ENCODE data around the gene SMAD7. TPM values are rescaled to one million over a fixed set of nuclear protein-coding genes. Genes with fewer than 3 reads are reported as not detected.

SMAD7 gene
- polyA plus RNA-seq, 2 of the 4 experiments (the other 2 are of a cell fraction) = 19.9 to 26.9 TPM

- CTCF ChIA-PET = no interaction called here
- Histone ChIP-seq H3K4me1 (no peaks in the 10 kb centered on the region), H3K4me2 (no peak overlapping the region), H3K27ac (no peak overlapping the region), H3K9me3 (no peaks in the 10 kb centered on the region), H3K4me3 (no peak overlapping the region)
- 75% methylated on average over 7 of the region's 8 CpGs for WGBS (ENCODE audit: missing lambda C conversion rate)
- DNase-seq (ENCODE audit: low read depth in 1 of 2, low spot score in 1 of 2) (no peak), FAIRE-seq (no peak), ATAC-seq (no peak)
- TF ChIP-seq CEBPB (IDR thresholded peaks at IDR 0.05) (no peak), SREBF2 (IDR thresholded peaks at IDR 0.05) (no peak), FOSB (CRISPR knock-in tag; IDR thresholded peaks at IDR 0.05) (no peak), POLR2AphosphoS2 (conservative IDR thresholded peaks at IDR 0.05; ENCODE audit: low read length) (no peak), MAZ (IDR thresholded peaks at IDR 0.05; ENCODE audit: borderline replicate concordance, low read depth, low read length) (no peak), ATOH8 (CRISPR knock-in tag; IDR thresholded peaks at IDR 0.05; ENCODE audit: low read depth) (no peak), TFCP2L1 (CRISPR knock-in tag; IDR thresholded peaks at IDR 0.05) (no peak), PBX3 (IDR thresholded peaks at IDR 0.05) (no peak), RNF2 (IDR thresholded peaks at IDR 0.05; ENCODE audit: borderline replicate concordance, low read depth) (no peak), HEYL (CRISPR knock-in tag; IDR thresholded peaks at IDR 0.05) (no peak), BCL3 (IDR thresholded peaks at IDR 0.05) (no peak), NR3C1 (IDR thresholded peaks at IDR 0.05) (no peak), MAX (IDR thresholded peaks at IDR 0.05) (no peak), JUNB (IDR thresholded peaks at IDR 0.05) (no peak), KDM5A (IDR thresholded peaks at IDR 0.05) (no peak), KDM1A (IDR thresholded peaks at IDR 0.05; ENCODE audit: low read depth) (no peak)
- POLR2A ChIA-PET = no interaction called here
Observed at GRCh38 chr18:48886520-48887293, 64.1 kb downstream of the SMAD7 start.

GRCh38 chr18:48885924-48886400 is 64.8 kb downstream of the SMAD7 start:
- ChIA-PET POLR2A (no interaction called here), CTCF (no interaction called here)
- 89% methylated on average over 2 of the region's 7 CpGs for WGBS (ENCODE audit: missing lambda C conversion rate)
- H3K27ac ChIP-seq = no peak overlapping the region
- H3K4me1 ChIP-seq = no peaks in the 10 kb centered on the region
- TF ChIP-seq CBX2 (IDR thresholded peaks at IDR 0.05; ENCODE audit: borderline replicate concordance, low read depth) (no peak), EP300 (IDR thresholded peaks at IDR 0.05) (no peak), CBX8 (IDR thresholded peaks at IDR 0.05) (no peak), E2F6 (IDR thresholded peaks at IDR 0.05; ENCODE audit: borderline replicate concordance, low read depth) (no peak), HEYL (CRISPR knock-in tag; IDR thresholded peaks at IDR 0.05) (no peak), GATA3 (IDR thresholded peaks at IDR 0.05; ENCODE audit: borderline replicate concordance) (no peak), CHD2 (IDR thresholded peaks at IDR 0.05; ENCODE audit: low read length, partially characterized antibody) (no peak), PHF8 (IDR thresholded peaks at IDR 0.05; ENCODE audit: borderline replicate concordance, low read depth) (no peak), FOXS1 (CRISPR knock-in tag; IDR thresholded peaks at IDR 0.05) (no peak), ZC3H11A (IDR thresholded peaks at IDR 0.05) (no peak), MAZ (IDR thresholded peaks at IDR 0.05; ENCODE audit: borderline replicate concordance, low read depth, low read length) (no peak), POLR2A (IDR thresholded peaks at IDR 0.05; ENCODE audit: low read length) (no peak), HOXB13 (CRISPR knock-in tag; IDR thresholded peaks at IDR 0.05; ENCODE audit: low read depth) (no peak), EHMT2 (IDR thresholded peaks at IDR 0.05; ENCODE audit: low read depth) (no peak), NPAS2 (CRISPR knock-in tag; IDR thresholded peaks at IDR 0.05; ENCODE audit: borderline replicate concordance) (no peak), TFCP2L1 (CRISPR knock-in tag; IDR thresholded peaks at IDR 0.05) (no peak), ZSCAN20 (CRISPR knock-in tag; IDR thresholded peaks at IDR 0.05) (no peak), MAFK (IDR thresholded peaks at IDR 0.05; ENCODE audit: partially characterized antibody) (no peak), CEBPB (IDR thresholded peaks at IDR 0.05) (no peak)
- H3K4me3 ChIP-seq = no peak overlapping the region
- FAIRE-seq = no peak
- no peak for ATAC-seq
- H3K4me2 ChIP-seq = no peak overlapping the region
- no peaks in the 10 kb centered on the region for H3K9me3 ChIP-seq
- DNase-seq (ENCODE audit: low read depth in 1 of 2, low spot score in 1 of 2) = no peak

Measured in A549 (cell line).